GM18951 (cell line): ENCODE data around the gene DDX17.

Experiments
- POLR2A ChIP-seq: IDR thresholded peaks from 4 replicates; pipeline ENCODE4 v1.6.1; 2011; ENCODE audit warnings: mild to moderate bottlenecking; ENCODE audit not compliant: insufficient read length, insufficient read depth; ENCODE audit errors: extremely low read depth
- in situ Hi-C: fragments of 300-500 bp; cut with MboI; formaldehyde crosslinking; loops from one replicate; pipeline ENCODE4 v1.12.0; 2022; ENCODE audit warnings: low sequenced_read_pairs, mixed read lengths, inconsistent platforms; ENCODE audit not compliant: unreplicated experiment

The DDX17 gene

DNA sequence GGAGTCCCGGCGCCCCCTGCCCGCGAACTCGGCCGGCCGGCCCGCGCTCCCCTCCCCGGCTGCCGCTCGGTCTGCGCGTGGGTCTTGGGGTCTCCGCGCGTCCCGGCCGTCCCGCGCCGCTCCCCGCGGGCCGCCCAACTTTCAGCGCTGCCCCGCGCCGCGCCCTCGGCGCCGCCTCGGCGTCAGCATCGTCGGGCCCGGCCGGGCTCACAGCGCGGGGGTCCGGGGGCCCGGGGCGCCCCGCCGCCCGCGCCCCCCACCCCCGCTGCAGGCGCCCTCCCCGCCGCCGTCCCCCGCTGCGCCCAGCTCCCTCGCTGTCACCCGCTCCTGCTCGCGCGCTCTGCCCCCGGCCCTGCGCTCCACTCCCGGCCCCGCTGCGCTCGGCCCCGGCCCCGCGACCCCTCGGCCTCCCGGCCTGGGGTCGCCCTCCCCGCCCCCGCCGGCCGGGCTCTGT is 51.0 kb downstream of the DDX17 start, which contains the start of gene KCNJ4:
KCNJ4 (minus strand) TSS at position 124 of the 454 bp plus-strand sequence. CDS start 27,067 bp downstream, outside the sequence.
- in situ Hi-C loops = no loop called here
- TF ChIP-seq POLR2A = no peak

DNA sequence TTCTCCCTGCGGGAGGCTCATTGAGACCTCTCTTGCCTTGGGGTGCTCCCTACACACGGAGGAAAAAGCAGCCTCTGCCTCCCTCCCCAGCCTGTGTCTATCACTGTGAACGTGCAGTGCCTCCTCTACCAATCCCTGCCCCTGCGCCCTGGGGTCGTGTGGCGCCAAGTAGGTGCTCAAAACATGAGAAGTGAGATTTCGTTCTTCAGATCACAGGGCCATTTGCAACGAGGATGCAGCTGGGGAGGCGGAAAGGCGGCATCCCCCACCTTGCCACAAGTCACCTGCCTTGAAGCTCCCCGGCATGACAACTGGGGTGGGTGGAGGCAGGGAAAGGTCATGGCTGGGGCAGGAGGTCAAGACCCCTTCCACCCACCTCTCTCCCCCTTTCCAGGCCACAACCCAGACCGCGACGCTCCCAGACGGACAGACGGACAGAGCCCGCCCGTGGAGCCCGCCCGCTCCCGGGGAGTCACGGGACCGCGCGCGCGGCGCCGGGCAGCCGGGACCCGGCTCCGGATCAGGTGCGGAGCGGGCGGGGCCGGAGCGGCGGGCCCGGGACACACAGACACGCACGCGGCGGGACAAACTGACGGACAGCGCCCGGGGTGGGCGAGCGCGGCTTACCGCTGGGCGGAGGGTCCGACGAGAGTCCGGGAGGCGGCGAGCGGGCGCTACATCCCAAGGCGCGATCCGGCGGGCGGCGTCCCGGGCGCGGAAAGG is 51.6 kb downstream of the DDX17 start:
- TF ChIP-seq POLR2A = no peak
- in situ Hi-C loops = no loop called here

DNA sequence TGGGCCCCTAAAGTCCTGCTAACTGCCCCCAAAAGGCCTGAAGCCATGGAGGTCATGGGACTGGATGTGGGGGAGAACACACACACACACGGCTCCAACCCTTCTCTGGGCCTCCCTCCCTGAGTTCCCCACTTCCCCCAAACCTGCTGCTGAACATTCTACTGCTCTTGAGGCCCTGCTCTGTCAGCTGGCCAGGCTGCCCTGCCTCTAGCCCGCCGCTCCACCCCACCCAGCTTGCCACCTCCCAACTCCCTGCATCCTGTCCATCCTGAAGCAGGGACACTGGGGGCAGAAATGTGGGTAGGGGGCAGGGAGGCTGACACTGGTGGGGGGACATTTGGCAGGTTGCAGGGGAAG is 52.1 kb downstream of the DDX17 start:
- TF ChIP-seq POLR2A = no peak
- in situ Hi-C loops = no loop called here

DNA sequence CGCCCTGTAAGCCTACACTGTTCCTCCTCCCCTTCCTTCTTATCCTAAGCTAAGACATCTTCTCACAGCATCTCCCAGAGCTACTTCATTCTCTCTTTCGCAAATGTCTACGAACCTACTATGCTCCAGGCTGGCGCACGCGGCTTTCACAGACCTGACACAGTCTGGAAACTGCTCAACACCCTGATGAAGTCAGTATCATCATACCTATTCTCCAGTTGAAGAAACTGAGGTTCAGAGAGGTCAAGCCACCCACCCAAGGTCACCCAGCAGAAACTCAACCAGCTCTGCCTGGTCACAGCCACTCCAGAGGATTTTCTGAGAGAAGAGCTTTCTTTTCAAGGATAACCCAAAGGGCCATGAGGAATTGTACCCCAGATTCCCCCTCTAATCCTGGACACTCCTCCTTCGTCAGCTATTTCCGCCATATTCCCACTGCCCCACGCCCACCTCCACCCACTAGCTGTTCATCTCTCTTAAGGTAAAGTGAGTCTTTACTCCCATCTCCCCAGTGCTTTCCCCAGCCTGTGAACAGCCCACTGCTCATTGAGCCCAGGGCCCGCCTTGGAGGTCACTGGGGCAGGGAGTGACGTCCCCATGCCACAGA is 52.9 kb downstream of the DDX17 start:
- TF ChIP-seq POLR2A = no peak
- in situ Hi-C loops = no loop called here

DNA sequence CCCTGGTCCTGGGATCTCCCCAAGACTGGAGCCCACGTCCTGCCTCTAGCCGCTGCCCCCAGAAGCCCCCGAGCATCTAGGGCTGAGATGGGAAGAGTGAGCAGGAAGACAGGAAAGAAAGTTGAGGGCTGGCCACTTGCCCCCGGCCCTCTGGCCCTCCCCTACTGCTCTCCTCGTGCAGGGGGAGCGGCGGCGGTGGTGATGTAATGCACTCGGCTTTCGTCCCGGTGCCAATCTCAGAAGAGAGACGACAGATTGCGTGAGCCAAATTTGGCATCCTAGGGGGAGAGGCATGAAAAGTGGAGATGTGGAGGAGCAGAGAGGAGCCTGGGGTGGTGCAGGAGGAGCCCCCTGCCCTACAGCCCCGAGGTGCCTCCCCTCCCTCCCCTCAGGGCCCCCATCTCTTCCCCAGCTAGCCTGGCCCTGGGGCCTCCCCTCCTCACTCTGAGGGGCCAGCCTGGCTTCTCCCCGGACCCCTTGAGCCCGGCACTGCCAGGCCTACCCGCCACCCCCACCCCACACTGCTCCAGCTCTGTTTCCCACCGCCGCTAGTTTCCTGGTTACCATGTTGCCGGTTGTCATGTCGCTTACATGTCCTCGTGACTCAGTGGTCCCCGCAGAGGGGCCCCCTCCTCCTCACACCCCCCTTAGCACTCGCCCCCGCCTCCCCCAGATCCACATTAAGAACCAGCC is 53.6 kb downstream of the DDX17 start:
- in situ Hi-C loops = no loop called here
- no peak for TF ChIP-seq POLR2A

DNA sequence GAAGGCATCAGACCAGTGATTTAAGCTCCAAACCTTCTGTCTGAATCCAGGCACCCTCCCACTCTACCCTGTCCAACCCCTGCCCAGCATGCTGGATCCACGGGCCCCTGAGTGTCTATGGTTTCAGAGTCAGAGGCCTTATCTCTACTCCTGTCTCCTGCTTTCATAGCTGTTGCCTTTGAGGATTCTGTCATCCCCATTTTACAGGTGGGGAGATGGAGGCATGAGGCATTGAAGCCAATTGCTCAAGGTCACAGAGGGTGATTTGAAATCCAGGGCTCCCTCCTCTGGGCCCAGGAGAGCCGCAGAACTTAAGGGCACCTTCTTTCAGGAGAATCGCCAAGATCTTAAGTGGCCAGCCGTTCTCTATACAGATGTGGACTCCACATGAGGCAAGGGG is 54.2 kb downstream of the DDX17 start:
- TF ChIP-seq POLR2A = no peak
- in situ Hi-C loops = no loop called here

DNA sequence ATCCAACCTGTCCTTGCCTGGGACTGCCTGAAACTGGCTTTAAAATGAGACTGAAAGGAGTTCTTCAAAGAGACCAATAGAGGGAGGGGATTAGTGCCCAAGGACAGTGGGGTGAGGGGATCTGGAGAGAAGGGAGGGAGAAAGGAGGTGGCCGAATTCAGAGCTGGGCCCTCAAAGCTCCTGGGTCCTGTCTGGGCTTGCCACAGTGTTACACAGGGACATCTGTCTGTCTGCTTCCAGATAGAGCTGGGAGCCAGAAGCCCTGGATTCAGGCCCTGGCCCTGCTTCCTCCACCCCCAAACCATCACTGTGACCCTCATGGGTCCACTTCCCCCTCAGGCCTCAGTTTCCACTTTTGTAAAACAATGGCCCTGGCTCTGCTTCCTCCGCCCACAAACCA is 54.7 kb downstream of the DDX17 start:
- in situ Hi-C loops = no loop called here
- TF ChIP-seq POLR2A = no peak

DNA sequence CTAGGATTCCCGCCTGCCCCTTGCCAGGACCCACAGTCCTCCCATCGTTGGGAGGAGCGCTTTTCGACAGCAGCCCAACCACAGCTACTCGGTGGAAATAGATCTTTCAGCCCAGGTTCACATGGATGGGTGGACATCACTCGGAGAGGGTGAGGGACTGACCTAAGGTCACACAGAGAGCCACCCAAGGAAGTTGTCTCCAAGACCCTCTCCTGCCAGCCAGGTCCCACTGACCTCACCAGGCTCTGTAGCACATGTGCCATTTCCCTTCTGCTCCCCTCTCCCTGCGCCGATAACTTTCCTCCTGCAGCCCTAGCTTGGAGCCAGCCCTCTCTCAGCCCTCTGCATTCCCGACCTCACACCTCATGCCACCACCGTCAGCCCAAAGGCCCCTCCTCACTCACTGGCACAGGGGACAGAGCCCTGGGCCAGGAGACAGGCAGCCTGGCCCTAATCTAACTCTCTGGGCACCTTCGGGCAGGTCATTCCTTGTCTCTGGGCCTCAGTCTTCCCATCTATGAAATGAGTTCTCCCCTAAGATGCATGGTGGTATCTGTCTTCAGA is 55.8 kb downstream of the DDX17 start:
- in situ Hi-C loops = no loop called here
- TF ChIP-seq POLR2A = no peak

DNA sequence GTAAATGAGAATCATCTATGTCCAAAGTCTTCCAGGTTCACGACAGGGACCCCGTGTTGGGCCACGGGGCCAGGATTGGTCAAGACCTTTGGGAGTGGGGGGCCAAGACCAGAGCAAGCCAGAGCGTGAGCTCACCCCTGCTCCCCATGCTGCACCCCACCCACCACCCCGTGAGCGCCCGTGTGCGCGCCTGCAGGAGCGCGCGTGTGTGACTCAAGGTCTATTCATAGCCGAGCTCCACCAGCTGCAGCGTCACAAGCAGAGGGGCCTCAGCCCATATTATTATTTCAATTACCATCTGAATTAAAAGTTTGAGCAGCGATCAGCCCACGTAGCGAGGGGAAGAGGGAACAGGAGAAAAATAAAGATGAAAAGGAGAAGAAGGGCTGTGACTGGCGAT is 56.3 kb downstream of the DDX17 start:
- TF ChIP-seq POLR2A = no peak
- in situ Hi-C loops = no loop called here

DNA sequence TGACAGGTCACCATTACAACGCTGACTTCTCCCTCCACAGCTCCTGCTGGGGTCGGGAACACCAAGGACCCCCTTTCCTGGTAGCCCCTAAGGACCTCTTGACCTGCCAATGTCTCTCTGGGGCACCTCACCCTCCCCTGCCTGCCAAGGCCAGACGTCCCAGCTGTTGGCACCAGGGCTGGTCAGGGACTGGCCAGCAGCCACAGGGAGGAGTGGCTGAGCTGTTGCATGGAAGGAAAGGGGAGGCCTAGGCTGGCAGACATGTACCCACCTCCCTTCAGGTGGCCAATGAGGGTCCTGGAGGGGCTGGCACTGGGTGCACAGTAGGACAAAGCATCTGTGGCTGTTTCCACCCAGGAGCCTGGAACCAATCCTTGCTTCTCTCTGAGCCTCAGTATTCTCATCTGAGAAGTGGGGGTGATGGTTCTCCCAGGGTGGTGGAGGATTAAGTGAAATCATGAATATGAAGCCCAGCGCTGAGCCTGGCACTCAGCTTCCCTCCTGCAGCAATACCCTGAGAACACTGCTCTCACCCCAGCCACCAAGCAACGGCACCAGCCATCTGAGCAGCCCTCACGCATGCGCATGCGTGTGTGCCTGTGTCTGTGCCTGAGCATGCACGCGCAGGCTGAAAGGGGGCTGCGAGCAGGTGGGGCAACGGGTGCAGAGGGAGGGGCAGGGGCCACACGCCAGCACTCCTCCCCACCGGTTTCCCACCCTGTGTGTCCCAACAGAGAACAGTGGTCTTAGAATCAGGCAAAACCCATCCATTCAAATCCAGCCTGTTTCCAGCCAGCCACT is 57.0 kb downstream of the DDX17 start:
- in situ Hi-C loops = no loop called here
- TF ChIP-seq POLR2A = no peak

DNA sequence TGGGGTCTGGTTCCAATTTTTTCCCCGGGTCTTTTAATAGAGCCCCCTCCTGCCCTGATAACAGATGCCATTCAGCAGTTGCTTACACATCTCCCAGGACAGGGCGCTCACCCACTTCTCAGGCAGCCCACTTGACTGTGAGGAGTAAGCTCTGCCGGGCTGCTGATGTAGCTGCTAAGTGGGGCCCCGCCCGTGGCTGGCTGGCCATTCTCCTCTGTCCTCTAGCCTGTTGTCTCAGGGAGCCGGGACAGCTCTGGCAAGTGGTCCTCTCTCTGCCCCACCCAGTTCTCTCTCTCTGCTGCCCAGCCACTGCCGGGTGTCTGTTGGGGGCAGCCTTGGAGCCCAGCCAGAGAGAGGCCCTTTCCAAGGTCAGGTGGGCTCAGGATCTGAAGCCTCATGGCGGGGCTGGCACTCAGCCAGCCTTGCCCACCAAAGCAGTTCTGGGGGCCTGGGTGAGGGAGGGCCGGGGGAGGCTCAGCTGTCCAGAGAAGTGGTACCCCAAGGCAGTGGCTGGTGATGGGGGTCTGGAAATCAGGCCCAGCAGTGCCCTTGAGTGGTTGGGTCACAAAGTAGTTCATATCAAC is 60.0 kb downstream of the DDX17 start:
- no peak for TF ChIP-seq POLR2A
- in situ Hi-C loops = no loop called here

DNA sequence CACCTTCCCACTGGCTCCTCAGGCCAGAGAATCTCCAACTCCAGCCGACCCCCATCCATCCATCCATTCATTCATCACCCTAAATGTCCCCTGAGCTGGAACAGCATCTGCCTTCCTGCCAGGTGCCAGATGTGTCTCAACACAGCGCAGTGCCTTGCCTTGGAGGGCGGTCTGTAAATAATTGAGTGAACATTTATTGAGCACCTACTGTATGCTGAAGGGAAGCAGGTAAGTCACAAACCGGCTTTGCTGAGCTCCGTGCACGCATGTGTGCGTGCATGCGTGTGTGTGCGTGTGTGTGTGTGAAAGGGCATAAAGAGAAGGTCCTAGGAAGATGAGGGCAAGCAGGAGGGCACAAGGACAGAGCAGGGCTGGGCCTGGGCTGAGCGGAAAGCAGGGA is 61.3 kb downstream of the DDX17 start:
- TF ChIP-seq POLR2A = no peak
- in situ Hi-C loops = no loop called here
